ENCODE data around the gene GPR84. TPM values are rescaled to one million over a fixed set of nuclear protein-coding genes. Genes with fewer than 3 reads are reported as not detected.
A peak's percentile ranks its signal among the peaks of the same experiment; 100 is the strongest.

Gene GPR84
- total and polyA plus RNA-seq, 2 of the 13 experiments (the other 11 are each of a cell fraction or from before 2014, with no cell fraction given), result not detected

GRCh38 chr12:54379398-54380201 is 15.3 kb upstream of the GPR84 start (continued):
- no peak for TF ChIP-seq USF2 (IDR thresholded peaks at IDR 0.05; ENCODE audit: low read depth, low read length)
- no peak for TF ChIP-seq USF2 (CRISPR knock-in tag; IDR thresholded peaks at IDR 0.05; ENCODE audit: borderline replicate concordance)
- no peak for TF ChIP-seq ZNF674 (CRISPR knock-in tag; IDR thresholded peaks at IDR 0.05; ENCODE audit: low read depth)
- TF ChIP-seq ZEB1 (IDR thresholded peaks at IDR 0.05; ENCODE audit: insufficient replicate concordance, low read depth), result no peak
- no peak for TF ChIP-seq FOXK2 (IDR thresholded peaks at IDR 0.05)
- no peak for TF ChIP-seq ZNF562 (CRISPR knock-in tag; IDR thresholded peaks at IDR 0.05; ENCODE audit: borderline replicate concordance)
- no peak for TF ChIP-seq IKZF1 (IDR thresholded peaks at IDR 0.05)
- TF ChIP-seq CEBPB (IDR thresholded peaks at IDR 0.05; ENCODE audit: borderline replicate concordance, low read depth, low read length), result no peak
- no peak for TF ChIP-seq NR2F2 (IDR thresholded peaks at IDR 0.05; ENCODE audit: borderline replicate concordance, low read depth)
- TF ChIP-seq ZNF710 (CRISPR knock-in tag; IDR thresholded peaks at IDR 0.05; ENCODE audit: borderline replicate concordance), result no peak
- TF ChIP-seq ZNF136 (CRISPR knock-in tag; IDR thresholded peaks at IDR 0.05; ENCODE audit: low read depth), result no peak
- no peak for TF ChIP-seq KMT2A (CRISPR knock-in tag; IDR thresholded peaks at IDR 0.05)
- TF ChIP-seq ZGPAT (CRISPR knock-in tag; IDR thresholded peaks at IDR 0.05), result no peak
- no peak for TF ChIP-seq ZNF841 (CRISPR knock-in tag; IDR thresholded peaks at IDR 0.05; ENCODE audit: borderline replicate concordance)
- TF ChIP-seq ZNF44 (CRISPR knock-in tag; IDR thresholded peaks at IDR 0.05), result no peak
- TF ChIP-seq ATF7 (IDR thresholded peaks at IDR 0.05), result no peak
- TF ChIP-seq ATF7 (CRISPR knock-in tag; IDR thresholded peaks at IDR 0.05), result no peak
- TF ChIP-seq ZNF274 (CRISPR knock-in tag; IDR thresholded peaks at IDR 0.05), result 0 out of 2 replicates have a peak, but pooled peaks have one; percentile 40
- TF ChIP-seq TCF12 (IDR thresholded peaks at IDR 0.05), result no peak
- no peak for TF ChIP-seq TCF12 (CRISPR knock-in tag; IDR thresholded peaks at IDR 0.05)
